Measurements from ENCODE around the gene KIF16B.

Gene KIF16B

DNA sequence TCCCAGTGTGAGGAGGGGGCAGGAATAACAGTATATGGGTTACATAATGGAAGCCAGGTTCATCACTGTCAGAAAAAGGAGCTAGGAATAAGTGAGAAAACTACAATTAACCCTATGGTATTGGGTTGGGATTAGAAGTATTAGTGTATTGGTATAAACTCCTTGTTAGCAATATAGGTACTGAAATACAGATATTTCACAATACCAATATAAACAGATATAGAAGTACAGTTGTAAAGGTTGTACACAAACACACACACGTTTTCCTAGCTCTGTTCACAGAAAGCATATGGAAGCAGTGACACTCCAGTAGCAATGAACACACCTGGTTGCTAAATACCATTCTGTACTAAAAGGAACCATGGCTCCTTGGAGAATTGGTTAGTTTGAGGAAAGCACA, 148.5 kb downstream of the KIF16B start:
- DNase-seq: no peak

DNA sequence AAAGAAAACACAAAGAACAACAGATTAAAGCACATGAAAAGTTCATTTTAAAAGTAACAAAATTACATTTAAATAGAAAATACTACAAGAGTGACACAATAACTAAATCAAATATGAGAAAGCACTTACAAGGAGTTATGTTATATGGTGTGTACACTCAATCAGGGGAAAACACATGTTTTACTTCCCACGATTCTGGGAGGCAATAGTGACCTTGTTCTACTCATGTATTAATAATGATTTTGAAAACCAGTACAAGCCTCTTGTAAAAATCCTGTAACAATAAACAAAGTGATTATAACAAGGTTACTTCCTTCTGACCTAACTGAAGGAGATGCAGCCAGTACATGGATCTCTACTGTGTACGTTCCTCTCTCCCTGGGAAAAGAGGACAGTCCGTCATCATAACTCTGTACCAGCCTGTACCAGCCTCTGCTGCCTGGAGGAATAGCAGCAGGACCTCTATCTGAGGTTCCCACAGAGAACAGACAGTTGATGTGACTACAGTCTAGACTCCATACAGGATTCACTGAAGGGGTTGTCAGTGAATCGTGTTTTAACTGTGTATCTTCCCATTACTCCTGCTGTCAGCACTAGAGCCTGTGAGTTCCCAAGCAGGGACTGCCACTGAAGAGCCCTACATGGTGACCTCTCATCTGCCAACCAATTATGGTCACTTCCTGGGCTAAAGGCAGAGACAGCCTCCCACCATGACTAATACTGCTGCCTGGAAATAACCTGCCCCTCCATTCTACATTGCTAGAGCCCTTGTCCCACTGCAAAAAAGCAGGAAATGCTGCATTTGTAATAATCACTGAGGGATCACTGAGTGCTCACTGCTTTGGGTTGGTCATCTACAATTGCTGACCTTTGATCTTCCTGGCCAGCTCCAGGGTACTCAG, 149.7 kb downstream of the KIF16B start:
- no peak for DNase-seq

DNA sequence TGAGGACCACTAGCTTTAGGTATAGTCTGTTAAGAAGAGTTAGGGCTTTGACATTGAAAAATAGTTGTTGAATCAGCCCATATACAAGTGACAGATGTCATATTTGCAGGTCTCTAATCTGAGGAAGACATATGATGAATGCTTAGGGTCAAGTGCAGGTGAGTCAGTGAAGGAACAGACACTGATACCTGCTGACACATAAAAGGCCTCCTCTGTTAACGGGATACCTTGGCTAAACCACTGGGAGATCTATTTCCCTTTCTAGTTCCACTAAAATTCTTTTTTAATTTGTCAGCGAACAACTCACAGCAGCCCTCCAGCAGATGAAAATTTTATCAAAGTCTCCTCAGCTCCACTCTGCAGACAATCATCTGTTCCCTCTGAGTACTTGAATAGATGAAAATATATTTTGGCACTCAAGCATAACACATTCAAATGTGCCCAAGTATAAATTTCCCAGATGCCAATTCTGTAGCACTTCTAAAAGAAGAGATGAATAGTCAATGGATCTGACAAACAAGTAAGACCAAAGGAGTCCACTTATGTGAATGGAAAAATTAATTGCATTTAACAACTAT, 154.0 kb downstream of the KIF16B start:
- DNase-seq: no peak

DNA sequence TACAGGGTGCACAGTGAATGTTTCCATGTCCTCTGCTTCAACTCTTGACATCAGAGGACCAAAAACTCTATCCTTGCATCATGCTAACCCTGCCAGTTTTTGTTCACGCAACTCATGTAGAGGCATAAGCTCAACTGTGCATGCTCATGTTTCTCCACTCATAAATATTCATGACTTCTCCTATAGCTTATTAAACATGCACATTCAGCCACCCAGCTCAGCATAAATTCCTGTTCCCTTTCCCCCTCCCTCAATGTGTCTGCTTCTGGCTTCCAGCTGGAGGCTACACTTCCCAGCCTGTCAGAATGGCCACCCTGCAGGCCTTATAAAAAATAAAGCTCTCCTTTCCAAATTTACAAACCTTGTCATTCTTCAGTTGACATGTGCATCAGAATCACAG, 154.6 kb downstream of the KIF16B start:
- no peak for DNase-seq

DNA sequence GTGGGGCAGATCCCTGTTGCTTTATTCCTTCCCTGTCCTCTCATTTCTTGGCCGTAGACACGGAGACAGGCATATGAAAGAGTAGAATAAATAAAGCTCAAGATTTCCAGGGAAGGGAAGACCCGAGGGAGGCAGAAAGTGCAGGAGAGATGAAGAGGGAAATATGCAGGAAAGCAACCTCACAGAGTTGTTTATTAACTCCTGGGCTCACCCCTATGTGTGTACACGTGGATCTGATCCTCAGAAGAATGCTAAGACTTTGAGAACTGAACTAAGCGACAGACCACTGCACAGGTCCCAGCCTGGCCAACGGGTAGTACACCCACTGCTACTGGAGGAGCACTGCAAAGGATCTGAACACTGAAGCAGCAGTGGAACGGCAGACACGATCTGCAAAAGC, 156.2 kb downstream of the KIF16B start:
- DNase-seq: no peak

DNA sequence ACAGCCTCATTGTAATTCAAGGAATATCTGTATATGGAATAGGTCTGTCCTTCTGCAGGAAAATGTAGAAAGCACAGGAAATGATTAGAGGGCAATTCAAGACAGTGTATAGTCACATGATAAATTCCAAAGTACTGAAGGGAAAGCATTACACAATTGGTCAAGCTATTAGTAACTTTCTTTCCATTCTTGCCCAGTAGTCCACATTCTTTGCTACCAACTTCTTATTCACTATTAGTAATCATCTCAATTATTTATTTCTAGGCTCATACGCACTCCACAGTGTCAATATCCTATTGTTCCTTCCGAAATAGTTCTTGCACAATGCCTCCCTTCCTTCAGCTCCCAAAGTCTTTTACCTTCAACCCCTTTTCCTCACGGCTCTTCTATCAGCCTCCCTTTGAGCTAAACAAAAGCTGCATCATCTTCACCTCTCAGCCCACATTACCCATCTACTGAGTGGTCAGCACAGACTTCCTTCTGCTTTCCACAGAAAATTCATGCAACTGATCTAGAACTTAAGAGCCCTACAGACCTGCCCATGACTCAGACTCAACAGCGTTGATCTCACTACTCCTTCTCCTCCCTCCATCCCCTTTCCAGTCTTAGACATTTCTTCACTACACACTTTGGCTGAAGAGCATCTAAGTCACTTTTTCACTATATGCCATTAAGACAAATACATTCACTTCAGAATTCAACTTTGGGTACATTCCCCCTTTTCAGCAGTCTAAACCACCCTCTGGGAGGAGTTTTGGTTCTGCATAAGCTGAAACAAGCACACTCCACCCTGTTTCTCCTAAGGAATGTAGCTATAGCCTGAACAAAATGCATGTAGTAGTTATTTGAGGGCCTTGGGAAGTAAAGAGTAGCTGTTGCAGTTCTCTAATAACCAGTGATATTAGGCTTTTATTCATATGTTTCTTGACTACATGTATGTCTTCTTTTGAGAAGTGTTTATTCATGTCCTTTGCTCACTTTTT, 157.9 kb downstream of the KIF16B start:
- DNase-seq: no peak

DNA sequence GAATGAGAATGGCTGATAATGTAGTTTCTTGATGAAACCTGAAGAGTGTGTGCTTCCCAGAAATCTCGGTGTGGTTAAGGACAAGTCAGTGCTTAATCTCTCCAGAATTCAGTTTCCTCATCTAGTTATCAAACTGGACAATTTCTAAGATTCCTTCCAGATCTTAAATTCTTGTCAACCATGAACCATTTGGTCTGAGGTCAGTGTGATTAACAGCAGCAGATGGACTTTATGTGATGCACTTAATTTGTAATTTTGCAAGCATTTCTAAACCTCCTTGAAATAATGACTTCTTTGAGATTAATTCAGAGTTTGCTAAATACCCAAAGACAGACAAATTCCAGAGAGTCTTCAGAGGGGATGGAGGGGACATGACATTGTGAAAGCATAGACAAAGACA, 160.3 kb downstream of the KIF16B start:
- DNase-seq: no peak

DNA sequence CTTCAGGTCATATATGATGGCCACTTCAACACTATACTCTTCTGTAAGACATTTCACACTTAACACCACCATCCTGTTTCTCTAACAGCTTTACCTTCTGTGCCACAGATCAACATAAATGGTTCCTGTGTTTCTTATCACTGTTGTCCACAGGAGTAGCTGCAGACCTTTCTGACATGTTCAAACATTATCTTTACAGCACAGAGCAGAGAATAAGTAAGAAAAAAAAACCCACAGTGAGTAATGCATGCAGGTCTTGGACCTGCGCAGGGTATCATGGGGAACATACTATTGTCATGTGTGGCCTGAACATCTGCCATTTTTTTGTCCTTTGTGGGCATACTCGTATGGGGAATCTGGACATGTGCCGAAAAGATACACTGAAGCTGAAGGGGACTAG, 161.9 kb downstream of the KIF16B start:
- no peak for DNase-seq

DNA sequence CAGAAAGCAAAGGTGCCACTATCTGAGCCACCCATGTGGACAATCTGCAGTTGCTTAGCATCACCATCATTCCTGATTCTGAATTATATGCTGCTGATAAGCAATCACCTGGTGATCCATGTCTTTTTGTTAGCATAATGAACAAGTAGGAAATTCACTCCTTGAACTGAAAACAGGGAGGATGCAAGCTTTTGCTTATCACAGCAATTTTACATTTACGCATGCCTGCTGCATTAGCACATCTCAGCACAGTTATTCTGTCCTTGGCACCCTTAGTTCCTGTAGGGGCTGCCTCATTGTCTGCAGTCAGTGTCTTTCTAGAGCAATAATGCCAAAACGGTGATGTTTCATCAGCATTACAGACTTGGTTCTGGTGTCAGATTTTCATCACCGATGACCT, 162.6 kb downstream of the KIF16B start:
- DNase-seq: no peak

DNA sequence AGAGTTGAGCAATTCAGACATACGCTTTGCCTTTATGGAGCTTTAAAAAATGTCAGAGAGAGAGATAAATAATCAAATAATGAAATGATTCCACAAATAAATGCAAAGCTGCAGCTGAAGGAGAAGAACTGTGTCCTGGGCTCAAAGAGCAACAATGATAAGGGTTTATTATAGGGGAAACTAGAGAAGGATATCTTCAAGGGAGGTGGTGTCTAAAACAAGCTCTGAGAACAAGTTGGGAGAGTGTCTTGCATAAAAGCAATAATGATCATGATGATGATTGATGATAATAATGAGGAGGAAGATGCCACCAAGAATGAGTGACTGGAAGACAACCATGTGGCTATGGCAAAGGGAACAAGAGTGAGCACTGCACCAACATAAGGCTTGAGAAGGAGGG, 164.3 kb downstream of the KIF16B start:
- DNase-seq: no peak

DNA sequence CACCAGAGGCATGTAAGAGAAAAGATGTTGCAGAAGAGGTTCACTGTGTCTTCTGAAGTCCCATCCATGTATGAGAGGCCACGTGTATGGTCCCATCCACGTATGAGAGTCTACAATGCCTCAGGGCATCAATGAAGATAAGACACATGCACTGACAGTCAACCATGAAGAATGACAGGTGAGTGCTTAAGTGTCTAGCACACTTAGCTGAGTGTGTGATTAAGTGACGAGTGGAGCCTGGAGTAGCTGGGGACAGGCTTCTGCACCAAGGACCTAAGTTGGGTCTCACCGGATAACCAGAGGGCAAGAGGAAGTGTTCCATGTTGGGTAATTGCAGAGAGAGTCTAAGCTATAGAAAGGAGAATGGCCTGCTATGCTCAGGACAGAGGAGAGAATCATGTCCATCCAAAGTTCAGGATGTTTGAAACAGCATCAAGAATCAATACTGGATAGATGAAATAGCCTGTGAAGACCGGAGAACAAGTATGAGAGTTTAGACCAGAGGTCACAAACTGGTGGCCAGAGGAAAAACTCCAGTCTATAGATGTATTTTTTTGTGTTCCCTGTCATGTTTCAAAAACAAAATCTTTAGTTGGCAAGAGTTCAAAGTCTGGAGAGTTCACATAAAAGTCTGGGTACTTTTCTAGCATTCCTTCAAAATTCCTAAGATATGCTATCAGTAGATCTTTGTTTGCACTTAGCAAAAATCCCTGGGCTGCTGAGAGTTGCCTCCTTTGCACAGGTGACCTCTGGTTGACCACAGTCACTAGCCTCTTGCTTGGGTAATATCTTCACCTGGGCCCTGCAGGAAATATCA, 165.8 kb downstream of the KIF16B start:
- no peak for DNase-seq

DNA sequence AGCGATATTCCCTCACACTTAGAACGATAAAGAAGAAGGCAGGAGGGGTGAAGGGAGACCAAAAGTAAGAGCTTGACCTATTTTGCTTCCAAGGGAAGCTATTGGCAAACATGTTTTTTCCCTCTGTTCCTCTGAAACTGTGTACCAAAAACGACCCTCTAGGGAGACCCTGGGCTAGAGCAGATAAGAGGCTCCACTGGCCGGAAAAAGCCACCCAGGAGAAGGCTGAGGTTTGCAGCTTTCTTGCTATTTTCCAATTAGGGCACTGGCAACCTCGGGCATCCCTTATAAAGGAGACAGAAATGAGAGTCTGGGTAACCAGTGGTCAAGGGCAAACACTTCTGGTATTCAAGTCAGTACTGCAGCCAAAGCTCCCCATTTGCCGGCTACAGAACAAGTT, 168.0 kb downstream of the KIF16B start:
- DNase-seq: no peak

DNA sequence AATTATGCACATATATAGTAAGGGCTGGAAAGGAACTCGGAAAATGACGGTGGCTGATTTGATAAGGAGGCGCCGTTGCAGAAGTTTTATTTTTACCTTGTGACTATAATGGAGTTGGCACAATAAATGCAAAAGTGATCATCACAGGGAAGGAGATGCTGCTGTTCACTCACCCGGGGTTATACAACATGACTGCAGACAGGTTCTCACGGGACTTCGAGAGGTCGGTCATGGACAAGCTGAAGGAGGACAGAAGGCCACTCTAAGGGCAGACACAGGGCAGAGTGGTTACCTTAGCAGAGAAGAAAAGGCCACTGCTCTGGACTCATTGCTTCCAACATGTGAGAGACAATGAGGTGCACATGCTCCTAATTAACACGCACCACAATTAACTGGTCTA, 168.6 kb downstream of the KIF16B start:
- no peak for DNase-seq

DNA sequence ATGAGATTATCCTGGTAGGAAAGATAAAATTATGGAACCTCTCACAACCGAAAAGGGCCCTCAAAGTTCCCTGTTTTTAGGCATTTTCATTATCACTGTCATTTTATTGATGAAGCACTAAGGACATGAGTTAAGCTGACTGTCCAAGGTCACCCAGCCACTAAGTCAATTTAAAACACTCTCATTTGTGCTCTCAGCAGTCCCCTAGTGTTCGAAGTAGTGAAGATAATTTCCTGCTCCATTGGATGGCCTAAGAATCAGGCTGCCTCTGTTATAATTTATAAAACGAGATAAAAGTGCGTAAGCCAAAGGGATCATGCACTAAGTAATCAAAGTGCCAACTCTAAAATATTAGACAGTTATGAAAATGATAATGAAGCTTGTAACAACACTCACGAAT, 169.1 kb downstream of the KIF16B start:
- no peak for DNase-seq

DNA sequence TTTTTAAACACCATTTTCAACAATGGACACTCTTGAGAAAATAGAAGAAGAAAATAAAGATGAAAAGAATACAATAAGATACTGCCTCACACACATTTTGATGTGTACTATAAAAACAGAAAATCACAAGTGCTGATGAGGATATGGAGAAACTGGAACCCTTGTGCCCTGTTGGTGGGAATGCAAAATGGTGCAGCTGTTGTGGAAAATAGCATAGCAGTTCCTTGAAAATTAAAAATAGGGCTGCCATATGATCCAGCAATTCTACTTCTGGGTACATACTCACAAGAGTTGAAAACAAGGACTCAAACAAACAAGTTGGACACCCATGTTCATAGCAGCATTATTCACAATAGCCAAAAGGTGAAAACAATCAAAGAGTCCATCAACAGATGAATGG, 173.0 kb downstream of the KIF16B start:
- DNase-seq: no peak

DNA sequence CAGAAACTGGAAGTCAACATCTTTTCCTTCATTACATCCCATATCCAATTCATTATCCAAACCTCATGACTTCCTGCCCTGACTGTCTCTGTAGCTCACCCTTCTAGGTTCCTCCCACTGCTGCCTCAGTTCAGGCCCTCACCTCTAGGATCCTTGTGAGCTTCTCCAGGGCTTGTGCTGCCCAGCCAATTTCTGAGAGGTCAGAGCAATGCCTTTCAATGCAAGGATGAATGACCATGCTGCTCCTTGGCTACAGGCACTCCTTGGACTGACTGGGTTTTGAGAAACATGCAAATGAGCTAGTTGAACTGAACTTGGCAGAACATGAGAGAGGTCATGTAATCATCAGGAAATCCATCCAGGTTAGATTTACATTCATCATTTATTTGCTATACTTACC, 173.4 kb downstream of the KIF16B start:
- DNase-seq: no peak

DNA sequence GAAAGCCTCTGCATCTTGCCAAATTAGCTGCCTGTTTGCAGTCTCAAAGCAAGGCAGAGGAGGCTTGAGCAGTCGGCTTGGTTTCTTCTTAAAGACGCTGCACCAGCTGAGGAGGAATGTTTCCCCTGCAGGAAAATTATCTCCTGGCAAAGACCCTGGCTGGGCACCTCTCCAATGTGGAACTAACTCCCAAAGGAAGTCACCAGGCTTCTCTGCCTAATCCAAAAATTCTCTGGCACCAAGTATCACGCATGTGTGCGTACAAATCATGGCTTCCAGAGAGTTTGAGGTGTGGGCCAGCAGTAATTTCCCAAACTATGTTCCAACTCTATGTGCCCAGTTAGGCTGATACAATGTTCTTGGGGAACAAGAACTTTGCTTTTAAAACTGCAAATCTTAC, 176.2 kb downstream of the KIF16B start:
- DNase-seq: no peak

DNA sequence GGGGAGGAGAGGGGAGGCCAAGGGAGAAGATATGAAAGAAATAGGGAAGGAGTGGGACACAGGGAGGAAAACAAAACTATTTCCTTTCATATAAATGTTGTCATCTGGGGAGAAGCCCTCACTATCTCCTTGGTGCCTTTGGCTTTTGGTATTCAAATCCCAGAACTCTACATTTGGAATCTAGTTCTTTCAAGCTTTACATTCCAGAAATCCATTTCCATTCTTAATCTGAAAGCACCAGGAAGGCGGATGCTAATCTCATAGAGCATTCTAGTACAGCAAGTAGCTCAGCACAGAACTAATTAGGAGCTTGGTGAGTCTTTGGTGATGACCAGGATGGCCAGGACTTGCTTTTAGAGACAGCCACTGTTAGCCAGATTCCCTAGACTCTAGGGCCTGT, 177.9 kb downstream of the KIF16B start:
- no peak for DNase-seq

DNA sequence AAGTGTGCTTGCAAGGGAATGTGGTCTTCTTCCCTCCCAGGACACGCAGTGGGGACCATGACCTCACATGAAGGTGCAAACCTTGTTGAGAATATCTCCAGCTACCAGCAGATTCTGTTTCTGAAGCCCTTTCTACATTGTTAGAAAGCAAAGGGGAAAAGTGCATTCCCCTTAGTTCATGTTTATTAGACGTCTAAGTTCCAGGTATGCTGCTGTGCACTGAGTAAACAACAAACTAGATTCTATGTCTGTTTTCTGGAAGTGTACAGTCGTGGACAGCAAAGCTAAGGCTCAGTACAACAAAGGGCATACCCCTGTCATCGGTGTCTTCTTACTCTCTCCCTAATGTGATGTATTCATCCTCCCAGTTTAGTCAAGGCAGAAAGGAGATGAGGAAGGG, 178.5 kb downstream of the KIF16B start:
- no peak for DNase-seq

DNA sequence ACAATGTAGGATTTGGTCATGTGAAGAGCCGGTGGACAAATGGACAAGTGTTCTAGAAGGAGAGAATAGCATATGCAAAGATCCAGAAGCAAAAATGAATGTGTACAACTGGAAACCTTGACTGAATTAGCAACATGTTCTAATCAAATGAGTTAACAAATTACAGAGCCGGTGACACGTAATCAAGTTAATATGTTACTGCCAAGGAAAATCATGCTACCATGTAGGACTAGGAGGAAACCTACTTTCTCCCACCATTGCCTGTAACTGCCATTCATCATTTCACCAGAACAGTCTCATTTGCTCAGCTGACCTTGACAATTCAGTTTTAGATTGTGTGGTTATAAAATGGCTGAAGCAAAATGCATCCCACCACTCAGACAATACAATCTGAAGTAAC, 179.4 kb downstream of the KIF16B start:
- no peak for DNase-seq

DNA sequence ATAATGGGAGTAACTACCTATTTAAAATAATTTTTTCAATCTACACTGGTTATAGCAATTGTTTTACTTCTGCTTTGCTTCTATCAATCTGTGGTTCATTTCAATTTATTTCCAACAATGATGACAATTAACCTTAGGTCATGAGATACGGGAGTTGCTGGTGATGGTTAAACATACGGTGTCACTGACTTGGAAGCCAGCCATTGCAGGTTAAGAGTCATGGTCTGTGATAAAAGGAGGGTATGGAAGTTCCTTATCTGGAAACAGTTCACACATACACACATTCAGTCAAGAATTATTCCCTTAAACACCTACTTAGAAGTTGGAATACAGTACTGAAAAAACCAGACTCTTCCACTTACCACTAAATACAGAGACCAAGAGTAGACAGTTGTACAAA, 180.0 kb downstream of the KIF16B start:
- DNase-seq: no peak

DNA sequence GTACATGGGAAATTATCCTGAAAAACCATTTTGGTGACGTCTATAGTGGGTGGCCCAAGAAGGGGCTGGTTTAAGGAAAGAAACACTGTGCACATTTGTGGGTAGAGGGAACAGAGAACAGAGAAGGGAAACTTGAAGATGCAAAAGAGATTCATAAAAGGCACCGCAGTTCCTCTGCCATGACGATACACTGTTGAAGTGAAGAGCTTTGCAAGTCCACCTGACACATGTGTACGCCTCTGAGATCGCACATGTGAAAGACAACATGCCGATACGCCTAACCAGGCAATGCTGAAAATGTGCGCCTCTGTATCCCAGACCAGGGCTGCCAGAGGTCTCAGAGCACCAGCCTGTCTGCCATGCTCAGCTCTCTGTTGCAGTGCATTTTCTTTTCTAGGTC, 180.9 kb downstream of the KIF16B start:
- no peak for DNase-seq

DNA sequence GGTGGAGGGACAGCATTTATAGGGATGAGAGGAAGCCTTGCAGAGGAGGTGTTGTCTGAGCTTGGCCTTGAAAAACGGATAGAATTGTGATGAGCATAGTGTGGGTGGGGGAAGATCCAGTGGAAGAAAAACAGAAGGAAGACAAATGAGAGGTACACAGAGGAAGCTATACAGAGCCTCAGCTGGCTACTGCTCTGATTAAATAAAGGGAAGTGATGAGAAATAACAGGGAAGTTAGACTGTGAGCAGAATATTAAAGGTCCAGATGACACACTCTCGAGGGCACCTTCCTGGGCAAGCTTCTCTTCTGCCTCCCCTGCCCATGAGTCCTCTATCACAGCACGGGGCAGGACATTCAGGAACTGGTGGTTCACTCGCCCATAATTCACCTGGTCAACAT, 182.3 kb downstream of the KIF16B start:
- DNase-seq: no peak
